Fibroblast of lung (primary cell): ENCODE measurements around the gene RBMS1.

ENCODE experiments used
- CTCF ChIP-seq, 2 donors: IDR thresholded peaks in 1 of 2; conservative IDR thresholded peaks in 1 of 2; 1 replicate in 1 of 2; 2 replicates in 1 of 2; pipeline ENCODE4 v1.5.1; 2011 to 2012; ENCODE audit warnings: low read length in 2 of 2, control low read depth in 1 of 2, inconsistent platforms in 1 of 2, low read depth in 1 of 2, mild to moderate bottlenecking in 1 of 2
- EZH2 ChIP-seq: IDR thresholded peaks from 2 replicates; pipeline ENCODE4 v1.5.1; 2012; ENCODE audit warnings: low read length, control low read depth, mild to moderate bottlenecking; ENCODE audit errors: missing control alignments

GRCh38 chr2:160308915-160309314, 184.7 kb downstream of the RBMS1 start:
- no peak for TF ChIP-seq EZH2
- TF ChIP-seq CTCF (conservative IDR thresholded peaks at IDR 0.05 in 1 of 2, IDR thresholded peaks at IDR 0.05 in 1 of 2; ENCODE audit: low read depth in 1 of 2, low read length in 2 of 2): no peak
